ENCODE measurements around the gene CPSF7. TPM values are rescaled to one million over a fixed set of nuclear protein-coding genes. Genes with fewer than 3 reads are reported as not detected.
"Not testable (repeated sequence)": the region's sequence is repeated elsewhere in the genome, so short reads cannot be mapped to it uniquely, and the experiment has no call there.

Gene CPSF7
- total RNA-seq, 1 donor from 2014 or later = 16.7 TPM

- DNase-seq = no peak
Measured at GRCh38 chr11:61437496-61437895, 7.7 kb upstream of the CPSF7 start.

- DNase-seq = not testable (repeated sequence)
Measured at GRCh38 chr11:61430839-61431238, 1.1 kb upstream of the CPSF7 start.

GRCh38 chr11:61429346-61429690, 457 bp downstream of the CPSF7 start:
- peak; percentile 75 for DNase-seq

GRCh38 chr11:61425367-61426131, 4.2 kb downstream of the CPSF7 start:
- DNase-seq = no peak

GRCh38 chr11:61422226-61422625, 7.5 kb downstream of the CPSF7 start:
- DNase-seq = no peak

GRCh38 chr11:61418136-61418535, 11.6 kb downstream of the CPSF7 start:
- DNase-seq = no peak

- peak; percentile 19 for DNase-seq
Measured at GRCh38 chr11:61417670-61418069, 12.1 kb downstream of the CPSF7 start.

- DNase-seq = no peak
Measured at GRCh38 chr11:61416941-61417340, 12.8 kb downstream of the CPSF7 start.

- DNase-seq = no peak
Measured at GRCh38 chr11:61415381-61415780, 14.4 kb downstream of the CPSF7 start.

- no peak for DNase-seq
Measured at GRCh38 chr11:61414547-61414946, 15.2 kb downstream of the CPSF7 start.

GRCh38 chr11:61413496-61413895, 16.3 kb downstream of the CPSF7 start:
- DNase-seq = no peak

- DNase-seq = no peak
Measured at GRCh38 chr11:61411589-61411988, 18.2 kb downstream of the CPSF7 start.

GRCh38 chr11:61406991-61407728, 22.6 kb downstream of the CPSF7 start:
- DNase-seq = no peak

- DNase-seq = no peak
Measured at GRCh38 chr11:61406067-61406466, 23.7 kb downstream of the CPSF7 start.

- no peak for DNase-seq
Measured at GRCh38 chr11:61404641-61405040, 25.1 kb downstream of the CPSF7 start.

- no peak for DNase-seq
Measured at GRCh38 chr11:61404103-61404502, 25.7 kb downstream of the CPSF7 start.

GRCh38 chr11:61403658-61404057, 26.1 kb downstream of the CPSF7 start:
- no peak for DNase-seq

GRCh38 chr11:61401573-61401972, 28.2 kb downstream of the CPSF7 start:
- no peak for DNase-seq

GRCh38 chr11:61401173-61401572, 28.6 kb downstream of the CPSF7 start:
- DNase-seq = no peak

GRCh38 chr11:61392981-61393595, 36.7 kb downstream of the CPSF7 start:
- peak; percentile 46 for DNase-seq

- DNase-seq = no peak
Measured at GRCh38 chr11:61390161-61390560, 39.6 kb downstream of the CPSF7 start.

- peak; percentile 52 for DNase-seq
Measured at GRCh38 chr11:61384271-61385242, 45.2 kb downstream of the CPSF7 start.

- DNase-seq = not testable (repeated sequence)
Measured at GRCh38 chr11:61383859-61384258, 45.9 kb downstream of the CPSF7 start.

Data from dermis blood vessel endothelial cell (primary cell).